ENCODE results near the gene KY.

The KY gene

GRCh38 chr3:134650431-134651346 lies at the start of gene KY:
KY (minus strand) TSS chr3:134651022; CDS start chr3:134650960, 62 bp downstream.
- peak; percentile 67 for DNase-seq

- DNase-seq, result no peak
Observed at GRCh38 chr3:134699721-134700120, 48.9 kb upstream of the KY start.

GRCh38 chr3:134699141-134699711 lies 48.4 kb upstream of the KY start:
- no peak for DNase-seq

GRCh38 chr3:134697830-134698689 lies 47.2 kb upstream of the KY start:
- DNase-seq, result peak; percentile 73

GRCh38 chr3:134696155-134696554 lies 45.3 kb upstream of the KY start:
- DNase-seq, result no peak

GRCh38 chr3:134694946-134695543 lies 44.2 kb upstream of the KY start:
- DNase-seq, result no peak

- no peak for DNase-seq
Observed at GRCh38 chr3:134694466-134694865, 43.6 kb upstream of the KY start.

- no peak for DNase-seq
Observed at GRCh38 chr3:134693804-134694203, 43.0 kb upstream of the KY start.

GRCh38 chr3:134693226-134693625 lies 42.4 kb upstream of the KY start:
- no peak for DNase-seq

GRCh38 chr3:134690226-134690625 lies 39.4 kb upstream of the KY start:
- DNase-seq, result no peak

GRCh38 chr3:134687642-134688041 lies 36.8 kb upstream of the KY start:
- no peak for DNase-seq

- DNase-seq, result no peak
Observed at GRCh38 chr3:134685929-134686802, 35.3 kb upstream of the KY start.

- DNase-seq, result no peak
Observed at GRCh38 chr3:134682196-134682880, 31.5 kb upstream of the KY start.

- DNase-seq, result no peak
Observed at GRCh38 chr3:134681522-134681900, 30.7 kb upstream of the KY start.

- peak; percentile 41 for DNase-seq
Observed at GRCh38 chr3:134680796-134681521, 30.1 kb upstream of the KY start.

- no peak for DNase-seq
Observed at GRCh38 chr3:134677987-134678308, 27.1 kb upstream of the KY start.

GRCh38 chr3:134677196-134677986 lies 26.6 kb upstream of the KY start:
- DNase-seq, result no peak

- no peak for DNase-seq
Observed at GRCh38 chr3:134675726-134676256, 25.0 kb upstream of the KY start.

GRCh38 chr3:134672571-134672970 lies 21.7 kb upstream of the KY start:
- DNase-seq, result no peak

GRCh38 chr3:134667956-134668355 lies 17.1 kb upstream of the KY start:
- no peak for DNase-seq

All from right hindlimb (tissue), 1 donor.